ENCODE results near the gene PHF3. TPM values are rescaled to one million over a fixed set of nuclear protein-coding genes. Genes with fewer than 3 reads are reported as not detected.

The PHF3 gene
- total RNA-seq, 1 donor from 2014 or later: 31.5 TPM

DNA sequence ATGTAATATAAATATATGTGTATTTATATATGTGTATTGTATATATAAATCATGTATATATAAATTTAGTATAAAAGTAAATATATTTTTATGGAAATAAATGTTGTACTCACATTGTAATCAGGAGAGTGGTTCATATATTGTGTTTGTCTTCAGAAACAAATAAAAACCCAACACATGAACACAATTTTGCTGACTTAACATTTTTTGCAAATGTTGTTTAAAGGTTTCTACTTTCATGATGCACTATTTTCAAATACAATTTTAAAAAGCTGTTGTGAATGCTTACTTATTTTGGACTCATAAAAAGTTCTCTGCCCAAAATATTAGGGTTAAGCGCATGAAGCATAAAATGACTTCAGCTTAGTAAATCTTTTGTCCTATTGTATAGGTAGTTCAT, 24.0 kb upstream of the PHF3 start:
- Histone ChIP-seq H3K9me3 (no peaks in the 10 kb centered on the region), H3K4me3 (no peak overlapping the region), H3K27ac (no peak overlapping the region), H3K27me3 (no peaks in the 10 kb centered on the region), H3K36me3 (no peaks in the 10 kb centered on the region), H3K4me1 (no peaks in the 10 kb centered on the region)
- intact Hi-C loops (cut with DNase I): no loop called here
- TF ChIP-seq, protein P1, sequence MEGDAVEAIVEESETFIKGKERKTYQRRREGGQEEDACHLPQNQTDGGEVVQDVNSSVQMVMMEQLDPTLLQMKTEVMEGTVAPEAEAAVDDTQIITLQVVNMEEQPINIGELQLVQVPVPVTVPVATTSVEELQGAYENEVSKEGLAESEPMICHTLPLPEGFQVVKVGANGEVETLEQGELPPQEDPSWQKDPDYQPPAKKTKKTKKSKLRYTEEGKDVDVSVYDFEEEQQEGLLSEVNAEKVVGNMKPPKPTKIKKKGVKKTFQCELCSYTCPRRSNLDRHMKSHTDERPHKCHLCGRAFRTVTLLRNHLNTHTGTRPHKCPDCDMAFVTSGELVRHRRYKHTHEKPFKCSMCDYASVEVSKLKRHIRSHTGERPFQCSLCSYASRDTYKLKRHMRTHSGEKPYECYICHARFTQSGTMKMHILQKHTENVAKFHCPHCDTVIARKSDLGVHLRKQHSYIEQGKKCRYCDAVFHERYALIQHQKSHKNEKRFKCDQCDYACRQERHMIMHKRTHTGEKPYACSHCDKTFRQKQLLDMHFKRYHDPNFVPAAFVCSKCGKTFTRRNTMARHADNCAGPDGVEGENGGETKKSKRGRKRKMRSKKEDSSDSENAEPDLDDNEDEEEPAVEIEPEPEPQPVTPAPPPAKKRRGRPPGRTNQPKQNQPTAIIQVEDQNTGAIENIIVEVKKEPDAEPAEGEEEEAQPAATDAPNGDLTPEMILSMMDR (IDR thresholded peaks at IDR 0.05): no peak
- DNase-seq (ENCODE audit: low spot score in 2 of 2): no peak

- Histone ChIP-seq H3K4me3 (no peak overlapping the region), H3K9me3 (no peaks in the 10 kb centered on the region), H3K36me3 (no peaks in the 10 kb centered on the region), H3K27ac (no peak overlapping the region), H3K27me3 (no peaks in the 10 kb centered on the region), H3K4me1 (no peaks in the 10 kb centered on the region)
- TF ChIP-seq, protein P1 (IDR thresholded peaks at IDR 0.05): no peak
- intact Hi-C loops (cut with DNase I): no loop called here
- DNase-seq (ENCODE audit: low spot score in 2 of 2): no peak
Observed at GRCh38 chr6:63615590-63615989, 20.0 kb upstream of the PHF3 start.

DNA sequence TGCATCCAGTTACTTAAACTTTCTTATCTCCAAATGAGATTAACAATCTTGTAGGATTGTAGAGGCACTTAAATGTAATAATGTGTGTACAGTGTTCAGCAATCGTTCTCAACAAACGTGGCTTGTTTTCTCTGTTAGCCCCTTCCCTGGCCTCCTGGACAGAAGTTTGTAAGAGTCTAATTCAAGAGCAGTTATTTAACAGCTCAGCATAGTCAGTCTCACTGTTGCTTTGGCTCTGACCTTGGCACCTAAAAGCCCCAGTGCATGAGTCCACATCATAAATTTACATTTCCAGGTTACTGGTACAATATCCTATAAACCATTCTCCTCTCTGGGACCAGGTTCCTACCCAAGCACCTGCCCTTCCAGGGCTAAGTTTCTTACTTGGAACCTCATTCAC, 11.5 kb upstream of the PHF3 start:
- TF ChIP-seq, protein P1 (IDR thresholded peaks at IDR 0.05): no peak
- Histone ChIP-seq H3K4me3 (no peak overlapping the region), H3K36me3 (no peaks in the 10 kb centered on the region), H3K9me3 (no peaks in the 10 kb centered on the region), H3K4me1 (no peaks in the 10 kb centered on the region), H3K27me3 (no peaks in the 10 kb centered on the region), H3K27ac (no peak overlapping the region)
- intact Hi-C loops (cut with DNase I): no loop called here
- no peak for DNase-seq (ENCODE audit: low spot score in 2 of 2)

- DNase-seq (ENCODE audit: low spot score in 2 of 2): no peak
- TF ChIP-seq, protein P1 (IDR thresholded peaks at IDR 0.05): no peak
- H3K27ac ChIP-seq: no peak overlapping the region
- H3K4me1 ChIP-seq: peaks cover 0 to 7% of the 10 kb centered on the region in 2 donors
- H3K36me3 ChIP-seq: no peaks in the 10 kb centered on the region
- no peak overlapping the region for H3K4me3 ChIP-seq
- H3K9me3 ChIP-seq: no peaks in the 10 kb centered on the region
- H3K27me3 ChIP-seq: no peaks in the 10 kb centered on the region
- intact Hi-C loops (cut with DNase I): no loop called here
Observed at GRCh38 chr6:63630466-63630865, 5.1 kb upstream of the PHF3 start.

DNA sequence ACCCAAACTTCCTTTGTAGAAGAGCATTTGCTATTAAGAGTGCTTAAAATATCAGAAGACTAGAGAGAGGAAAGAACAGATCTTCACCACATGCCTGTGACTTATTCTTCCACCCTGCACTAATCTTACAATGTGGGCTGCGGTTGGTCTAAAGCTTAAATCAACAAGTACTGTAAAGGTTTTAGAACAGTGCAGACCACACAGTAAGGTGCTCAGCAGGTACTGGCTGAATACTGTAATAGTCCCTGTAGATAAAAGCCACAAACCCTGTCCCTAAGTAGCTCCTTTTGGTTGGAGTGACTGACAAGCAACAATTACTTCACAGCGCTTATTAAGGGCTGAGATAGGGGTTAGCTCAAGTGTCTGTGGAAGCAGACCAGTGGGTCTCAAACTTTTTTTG, 972 bp upstream of the PHF3 start:
- H3K36me3 ChIP-seq: no peaks in the 10 kb centered on the region
- H3K4me1 ChIP-seq: peaks cover 0 to 20% of the 10 kb centered on the region in 2 donors
- H3K4me3 ChIP-seq: peak overlapping the region in 1 of 2 donors; percentile 80
- H3K27me3 ChIP-seq: no peaks in the 10 kb centered on the region
- TF ChIP-seq, protein P1 (IDR thresholded peaks at IDR 0.05): no peak
- H3K27ac ChIP-seq: no peak overlapping the region
- no peaks in the 10 kb centered on the region for H3K9me3 ChIP-seq
- intact Hi-C loops (cut with DNase I): loop anchor here (2.0 kb wide), 1 partner anchor 36 kb away; no protein-coding TSS in a partner anchor
- no peak for DNase-seq (ENCODE audit: low spot score in 2 of 2)

DNA sequence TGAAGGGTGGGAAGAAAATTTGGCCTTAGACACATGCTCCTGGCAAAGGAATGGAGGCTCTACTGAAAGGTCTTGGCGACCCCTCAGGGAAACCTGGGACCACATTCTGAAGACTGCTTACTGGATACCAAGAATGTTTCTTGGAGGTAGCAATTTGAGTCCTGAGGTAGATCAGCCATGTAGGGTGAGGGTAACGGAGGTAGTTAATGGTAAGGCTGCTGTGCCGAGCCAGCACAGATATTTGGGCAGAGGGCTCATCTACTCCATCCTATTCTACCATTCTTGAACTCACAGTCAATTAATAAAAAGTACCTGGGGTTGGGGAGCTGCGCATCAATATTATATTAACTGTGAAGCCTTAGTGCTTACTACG, 401 bp upstream of the PHF3 start:
- TF ChIP-seq, protein P1 (IDR thresholded peaks at IDR 0.05): peak in 1 of 3 experiments; percentile 2
- Histone ChIP-seq H3K27ac (peak overlapping the region; percentile 88 to 96), H3K36me3 (no peaks in the 10 kb centered on the region), H3K9me3 (no peaks in the 10 kb centered on the region), H3K27me3 (no peaks in the 10 kb centered on the region), H3K4me3 (peak overlapping the region; percentile 80 to 82), H3K4me1 (peaks cover 0 to 21% of the 10 kb centered on the region in 2 donors)
- no peak for DNase-seq (ENCODE audit: low spot score in 2 of 2)
- intact Hi-C loops (cut with DNase I): loop anchor here (2.0 kb wide), 1 partner anchor 36 kb away; no protein-coding TSS in a partner anchor
